ENCODE data around the gene CALML6. TPM values are rescaled to one million over a fixed set of nuclear protein-coding genes. Genes with fewer than 3 reads are reported as not detected.

CALML6 gene
- polyA plus RNA-seq, 3 donors = 0.24 TPM; not detected in 2

DNA sequence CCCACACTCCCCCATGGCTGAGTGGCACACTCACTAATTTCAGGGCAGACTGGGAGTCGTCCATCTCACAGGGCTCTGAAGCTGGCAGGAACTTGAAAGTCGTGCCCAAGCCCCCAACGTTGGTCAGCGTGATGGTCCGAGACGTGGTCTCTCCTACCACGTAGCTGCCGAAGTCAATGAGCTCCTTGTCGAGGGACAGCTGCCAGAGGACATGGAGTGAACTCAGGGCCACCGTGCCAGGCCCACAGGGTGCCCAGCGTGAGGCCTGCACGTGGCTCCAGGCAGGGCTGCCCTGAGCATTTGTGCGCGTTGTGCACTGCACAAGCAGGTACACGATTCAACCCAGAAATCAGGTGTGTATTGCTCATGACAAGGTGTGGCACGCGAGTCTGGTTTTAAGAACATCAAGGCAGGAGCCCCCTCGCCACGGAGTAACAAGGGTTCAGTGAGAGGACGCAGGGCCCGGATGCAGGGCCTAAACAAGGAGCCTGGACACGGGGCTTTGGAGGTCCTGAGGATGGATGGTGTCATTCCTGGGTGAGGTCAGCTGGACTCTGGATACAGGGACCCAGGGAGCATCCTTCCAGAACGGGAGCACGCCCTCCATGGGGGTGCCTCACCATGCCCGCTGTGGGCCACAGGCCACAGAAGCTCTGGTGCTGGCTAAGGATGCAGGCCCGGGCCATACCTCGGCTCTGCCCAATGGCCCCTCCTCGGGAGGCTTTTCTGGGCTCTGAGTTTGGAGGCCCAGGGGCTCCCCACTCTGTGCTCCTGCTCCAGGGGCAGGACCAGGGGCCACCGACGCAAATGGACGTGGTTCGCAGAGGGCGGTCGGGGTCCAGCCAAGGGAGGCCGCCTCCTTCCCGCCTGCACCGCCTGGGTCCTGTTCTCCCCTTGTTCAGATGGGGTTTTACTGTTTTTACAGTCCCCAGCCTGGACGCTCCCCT, 41.8 kb downstream of the CALML6 start:
- no peak overlapping the region for H3K9ac ChIP-seq (ENCODE audit: insufficient read depth, low read length, poor library complexity, severe bottlenecking)
- no peaks in the 10 kb centered on the region for H4K20me1 ChIP-seq (ENCODE audit: insufficient read depth, low read length)
- Mint-ChIP-seq H3K27me3 (ENCODE audit: low read depth in 3 of 3) (peaks cover 11 to 26% (median 16%) of the 10 kb centered on the region in 3 donors), H3K9me3 (peaks cover 2 to 8% (median 5%) of the 10 kb centered on the region in 7 donors), H3K4me3 (no peak overlapping the region), H3K36me3 (no peaks in the 10 kb centered on the region), H3K27ac (no peak overlapping the region), H3K4me1 (peaks cover 3% of the 10 kb centered on the region)
- no peak overlapping the region for H3K4me3 ChIP-seq (replicated peaks in 1 of 3; ENCODE audit: low read depth in 2 of 3, low read length in 3 of 3)
- peaks cover 0 to 4% of the 10 kb centered on the region in 2 donors for H3K9me3 ChIP-seq (replicated peaks in 1 of 2; ENCODE audit: control insufficient read depth in 1 of 2, insufficient read depth in 1 of 2, low read length in 2 of 2)
- no peak for DNase-seq
- H3K27ac ChIP-seq (ENCODE audit: low read depth in 1 of 2, low read length in 2 of 2) = no peak overlapping the region
- H3K4me2 ChIP-seq (replicated peaks; ENCODE audit: extremely low read depth, low read length, poor library complexity, severe bottlenecking) = no peak overlapping the region
- TF ChIP-seq, protein P1, sequence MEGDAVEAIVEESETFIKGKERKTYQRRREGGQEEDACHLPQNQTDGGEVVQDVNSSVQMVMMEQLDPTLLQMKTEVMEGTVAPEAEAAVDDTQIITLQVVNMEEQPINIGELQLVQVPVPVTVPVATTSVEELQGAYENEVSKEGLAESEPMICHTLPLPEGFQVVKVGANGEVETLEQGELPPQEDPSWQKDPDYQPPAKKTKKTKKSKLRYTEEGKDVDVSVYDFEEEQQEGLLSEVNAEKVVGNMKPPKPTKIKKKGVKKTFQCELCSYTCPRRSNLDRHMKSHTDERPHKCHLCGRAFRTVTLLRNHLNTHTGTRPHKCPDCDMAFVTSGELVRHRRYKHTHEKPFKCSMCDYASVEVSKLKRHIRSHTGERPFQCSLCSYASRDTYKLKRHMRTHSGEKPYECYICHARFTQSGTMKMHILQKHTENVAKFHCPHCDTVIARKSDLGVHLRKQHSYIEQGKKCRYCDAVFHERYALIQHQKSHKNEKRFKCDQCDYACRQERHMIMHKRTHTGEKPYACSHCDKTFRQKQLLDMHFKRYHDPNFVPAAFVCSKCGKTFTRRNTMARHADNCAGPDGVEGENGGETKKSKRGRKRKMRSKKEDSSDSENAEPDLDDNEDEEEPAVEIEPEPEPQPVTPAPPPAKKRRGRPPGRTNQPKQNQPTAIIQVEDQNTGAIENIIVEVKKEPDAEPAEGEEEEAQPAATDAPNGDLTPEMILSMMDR (IDR thresholded peaks at IDR 0.05) = no peak
- H2AFZ ChIP-seq (ENCODE audit: insufficient read depth, low read depth, low read length, poor library complexity, severe bottlenecking) = no peak overlapping the region
- no peaks in the 10 kb centered on the region for H3K36me3 ChIP-seq (replicated peaks in 1 of 2; ENCODE audit: control insufficient read depth in 1 of 2, insufficient read depth in 2 of 2, low read length in 2 of 2)
- peaks cover 6 to 8% of the 10 kb centered on the region in 2 donors for H3K4me1 ChIP-seq (ENCODE audit: control insufficient read depth in 1 of 2, insufficient read depth in 2 of 2, low read length in 2 of 2)
- intact Hi-C loops (cut with micrococcal nuclease) = no loop called here
- H3K27me3 ChIP-seq (ENCODE audit: control insufficient read depth in 2 of 2, insufficient read depth in 2 of 2, low read length in 2 of 2) = peaks cover 0 to 3% of the 10 kb centered on the region in 2 donors
- H3K79me2 ChIP-seq (ENCODE audit: insufficient read depth, low read length) = no peaks in the 10 kb centered on the region
- 92% methylated on average over 38 of the region's 38 CpGs for WGBS (ENCODE audit: insufficient coverage)

DNA sequence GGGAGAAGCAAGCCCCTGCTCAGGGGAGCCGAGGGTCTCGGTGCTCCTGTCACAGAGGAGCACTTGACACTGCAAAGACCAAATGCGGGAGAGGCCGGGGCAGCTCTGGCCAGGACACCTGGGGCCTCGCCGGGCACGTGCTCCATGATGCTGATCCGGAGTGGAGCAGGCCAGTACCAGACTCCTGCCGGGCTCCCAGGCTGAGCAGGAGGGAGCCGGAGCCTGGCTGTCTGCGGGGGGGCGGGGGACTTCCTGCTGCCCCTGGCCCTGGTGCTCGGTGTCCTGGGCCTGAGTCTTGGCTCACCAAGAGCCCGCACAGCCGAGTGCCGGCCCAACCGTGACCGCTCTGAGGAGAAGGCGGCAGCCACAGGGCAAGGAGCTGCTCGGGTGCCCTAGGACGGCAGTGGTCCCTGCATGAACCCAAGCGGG, 42.5 kb downstream of the CALML6 start:
- 89% methylated on average over 21 of the region's 22 CpGs for WGBS (ENCODE audit: insufficient coverage)
- Histone ChIP-seq H3K9ac (ENCODE audit: insufficient read depth, low read length, poor library complexity, severe bottlenecking) (no peak overlapping the region), H4K20me1 (ENCODE audit: insufficient read depth, low read length) (no peaks in the 10 kb centered on the region), H3K27me3 (ENCODE audit: control insufficient read depth in 2 of 2, insufficient read depth in 2 of 2, low read length in 2 of 2) (peaks cover 0 to 3% of the 10 kb centered on the region in 2 donors), H2AFZ (ENCODE audit: insufficient read depth, low read depth, low read length, poor library complexity, severe bottlenecking) (no peak overlapping the region), H3K36me3 (replicated peaks in 1 of 2; ENCODE audit: control insufficient read depth in 1 of 2, insufficient read depth in 2 of 2, low read length in 2 of 2) (no peaks in the 10 kb centered on the region), H3K27ac (ENCODE audit: low read depth in 1 of 2, low read length in 2 of 2) (no peak overlapping the region), H3K4me1 (ENCODE audit: control insufficient read depth in 1 of 2, insufficient read depth in 2 of 2, low read length in 2 of 2) (peaks cover 6 to 8% of the 10 kb centered on the region in 2 donors), H3K79me2 (ENCODE audit: insufficient read depth, low read length) (no peaks in the 10 kb centered on the region), H3K4me2 (replicated peaks; ENCODE audit: extremely low read depth, low read length, poor library complexity, severe bottlenecking) (no peak overlapping the region), H3K4me3 (replicated peaks in 1 of 3; ENCODE audit: low read depth in 2 of 3, low read length in 3 of 3) (no peak overlapping the region), H3K9me3 (replicated peaks in 1 of 2; ENCODE audit: control insufficient read depth in 1 of 2, insufficient read depth in 1 of 2, low read length in 2 of 2) (peaks cover 0 to 4% of the 10 kb centered on the region in 2 donors)
- DNase-seq = no peak
- Mint-ChIP-seq H3K27ac (no peak overlapping the region), H3K9me3 (peaks cover 2 to 8% (median 5%) of the 10 kb centered on the region in 7 donors), H3K4me1 (peaks cover 3% of the 10 kb centered on the region), H3K36me3 (no peaks in the 10 kb centered on the region), H3K4me3 (no peak overlapping the region), H3K27me3 (ENCODE audit: low read depth in 3 of 3) (peaks cover 11 to 26% (median 19%) of the 10 kb centered on the region in 3 donors)
- TF ChIP-seq, protein P1 (IDR thresholded peaks at IDR 0.05) = no peak
- intact Hi-C loops (cut with micrococcal nuclease) = no loop called here

Measured in CD14-positive monocyte (primary cell).